ENCODE measurements around the gene SMC2.

DNA sequence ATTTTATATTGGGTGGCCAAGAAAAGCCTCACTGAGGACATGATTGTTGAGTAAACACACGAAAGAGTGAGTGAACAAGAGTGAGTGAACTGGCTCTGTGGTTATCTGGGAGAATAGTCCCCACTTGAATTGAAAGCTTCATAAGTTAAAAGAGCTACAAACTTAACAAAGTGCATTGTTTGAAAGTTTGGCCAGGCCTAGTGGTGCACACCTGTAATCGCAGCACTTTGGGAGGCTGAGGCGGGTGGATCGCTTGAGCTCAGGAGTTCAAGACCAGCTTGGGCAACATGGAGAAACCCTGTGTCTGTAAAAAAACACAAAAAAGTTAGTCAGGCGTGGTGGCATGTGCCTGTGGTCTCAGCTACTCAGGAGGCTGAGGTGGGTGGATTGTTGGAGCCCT lies 26.9 kb downstream of the SMC2 start:
- TF ChIP-seq CEBPB (IDR thresholded peaks at IDR 0.05) = no peak
- TF ChIP-seq, protein P1, sequence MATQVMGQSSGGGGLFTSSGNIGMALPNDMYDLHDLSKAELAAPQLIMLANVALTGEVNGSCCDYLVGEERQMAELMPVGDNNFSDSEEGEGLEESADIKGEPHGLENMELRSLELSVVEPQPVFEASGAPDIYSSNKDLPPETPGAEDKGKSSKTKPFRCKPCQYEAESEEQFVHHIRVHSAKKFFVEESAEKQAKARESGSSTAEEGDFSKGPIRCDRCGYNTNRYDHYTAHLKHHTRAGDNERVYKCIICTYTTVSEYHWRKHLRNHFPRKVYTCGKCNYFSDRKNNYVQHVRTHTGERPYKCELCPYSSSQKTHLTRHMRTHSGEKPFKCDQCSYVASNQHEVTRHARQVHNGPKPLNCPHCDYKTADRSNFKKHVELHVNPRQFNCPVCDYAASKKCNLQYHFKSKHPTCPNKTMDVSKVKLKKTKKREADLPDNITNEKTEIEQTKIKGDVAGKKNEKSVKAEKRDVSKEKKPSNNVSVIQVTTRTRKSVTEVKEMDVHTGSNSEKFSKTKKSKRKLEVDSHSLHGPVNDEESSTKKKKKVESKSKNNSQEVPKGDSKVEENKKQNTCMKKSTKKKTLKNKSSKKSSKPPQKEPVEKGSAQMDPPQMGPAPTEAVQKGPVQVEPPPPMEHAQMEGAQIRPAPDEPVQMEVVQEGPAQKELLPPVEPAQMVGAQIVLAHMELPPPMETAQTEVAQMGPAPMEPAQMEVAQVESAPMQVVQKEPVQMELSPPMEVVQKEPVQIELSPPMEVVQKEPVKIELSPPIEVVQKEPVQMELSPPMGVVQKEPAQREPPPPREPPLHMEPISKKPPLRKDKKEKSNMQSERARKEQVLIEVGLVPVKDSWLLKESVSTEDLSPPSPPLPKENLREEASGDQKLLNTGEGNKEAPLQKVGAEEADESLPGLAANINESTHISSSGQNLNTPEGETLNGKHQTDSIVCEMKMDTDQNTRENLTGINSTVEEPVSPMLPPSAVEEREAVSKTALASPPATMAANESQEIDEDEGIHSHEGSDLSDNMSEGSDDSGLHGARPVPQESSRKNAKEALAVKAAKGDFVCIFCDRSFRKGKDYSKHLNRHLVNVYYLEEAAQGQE (IDR thresholded peaks at IDR 0.05; ENCODE audit: low read depth) = no peak
- no peak for TF ChIP-seq EGR1 (IDR thresholded peaks at IDR 0.05)

Measured in Ishikawa (cell line).